Measurements from ENCODE around the gene BUB3. TPM values are rescaled to one million over a fixed set of nuclear protein-coding genes. Genes with fewer than 3 reads are reported as not detected.

Gene BUB3
- total RNA-seq, 2 donors from 2014 or later = 77.6 to 112 TPM

DNA sequence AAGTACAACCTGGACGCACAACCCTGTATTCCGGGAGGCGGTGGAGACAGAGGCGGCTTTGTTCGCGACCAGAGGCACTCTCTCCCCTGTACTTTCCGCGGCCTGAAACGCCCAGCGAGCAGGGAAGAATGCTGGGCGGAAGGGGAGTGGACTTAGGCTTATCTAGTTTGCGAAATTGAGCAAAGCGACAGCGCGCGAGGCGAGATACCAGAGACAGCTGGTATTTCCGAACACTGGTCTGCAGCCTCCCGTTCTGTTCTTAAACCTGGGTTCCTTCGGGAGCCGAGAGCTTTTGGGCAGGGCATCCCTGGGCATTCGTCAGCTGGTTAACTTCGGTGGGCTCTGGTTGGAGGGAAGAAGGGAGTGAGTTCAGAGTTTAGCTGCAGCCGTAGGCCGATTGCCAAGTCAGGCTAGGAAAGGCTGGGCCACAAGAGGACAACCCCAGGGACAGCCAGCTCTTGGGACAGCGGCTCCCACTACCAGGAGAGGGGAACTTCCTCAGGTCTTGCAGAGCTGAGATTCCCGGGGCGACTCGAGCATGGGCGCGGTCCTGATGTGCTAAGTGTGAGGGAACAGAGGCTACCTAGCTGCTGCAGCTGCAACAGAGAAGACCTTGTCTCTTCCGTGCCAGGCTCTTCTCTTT lies 14.6 kb upstream of the BUB3 start:
- DNase-seq = peak; percentile 47
- Histone ChIP-seq H3K9me3 (no peaks in the 10 kb centered on the region), H3K4me1 (peaks cover 8% of the 10 kb centered on the region), H3K36me3 (no peaks in the 10 kb centered on the region), H3K27ac (no peak overlapping the region), H3K27me3 (peaks cover 99% of the 10 kb centered on the region), H3K4me3 (no peak overlapping the region), H3K9ac (ENCODE audit: low read depth in 2 of 2, low read length in 2 of 2) (no peak overlapping the region)
- intact Hi-C loops (cut with DNase I) = no loop called here
- TF ChIP-seq, protein P1, sequence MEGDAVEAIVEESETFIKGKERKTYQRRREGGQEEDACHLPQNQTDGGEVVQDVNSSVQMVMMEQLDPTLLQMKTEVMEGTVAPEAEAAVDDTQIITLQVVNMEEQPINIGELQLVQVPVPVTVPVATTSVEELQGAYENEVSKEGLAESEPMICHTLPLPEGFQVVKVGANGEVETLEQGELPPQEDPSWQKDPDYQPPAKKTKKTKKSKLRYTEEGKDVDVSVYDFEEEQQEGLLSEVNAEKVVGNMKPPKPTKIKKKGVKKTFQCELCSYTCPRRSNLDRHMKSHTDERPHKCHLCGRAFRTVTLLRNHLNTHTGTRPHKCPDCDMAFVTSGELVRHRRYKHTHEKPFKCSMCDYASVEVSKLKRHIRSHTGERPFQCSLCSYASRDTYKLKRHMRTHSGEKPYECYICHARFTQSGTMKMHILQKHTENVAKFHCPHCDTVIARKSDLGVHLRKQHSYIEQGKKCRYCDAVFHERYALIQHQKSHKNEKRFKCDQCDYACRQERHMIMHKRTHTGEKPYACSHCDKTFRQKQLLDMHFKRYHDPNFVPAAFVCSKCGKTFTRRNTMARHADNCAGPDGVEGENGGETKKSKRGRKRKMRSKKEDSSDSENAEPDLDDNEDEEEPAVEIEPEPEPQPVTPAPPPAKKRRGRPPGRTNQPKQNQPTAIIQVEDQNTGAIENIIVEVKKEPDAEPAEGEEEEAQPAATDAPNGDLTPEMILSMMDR (IDR thresholded peaks at IDR 0.05) = no peak

DNA sequence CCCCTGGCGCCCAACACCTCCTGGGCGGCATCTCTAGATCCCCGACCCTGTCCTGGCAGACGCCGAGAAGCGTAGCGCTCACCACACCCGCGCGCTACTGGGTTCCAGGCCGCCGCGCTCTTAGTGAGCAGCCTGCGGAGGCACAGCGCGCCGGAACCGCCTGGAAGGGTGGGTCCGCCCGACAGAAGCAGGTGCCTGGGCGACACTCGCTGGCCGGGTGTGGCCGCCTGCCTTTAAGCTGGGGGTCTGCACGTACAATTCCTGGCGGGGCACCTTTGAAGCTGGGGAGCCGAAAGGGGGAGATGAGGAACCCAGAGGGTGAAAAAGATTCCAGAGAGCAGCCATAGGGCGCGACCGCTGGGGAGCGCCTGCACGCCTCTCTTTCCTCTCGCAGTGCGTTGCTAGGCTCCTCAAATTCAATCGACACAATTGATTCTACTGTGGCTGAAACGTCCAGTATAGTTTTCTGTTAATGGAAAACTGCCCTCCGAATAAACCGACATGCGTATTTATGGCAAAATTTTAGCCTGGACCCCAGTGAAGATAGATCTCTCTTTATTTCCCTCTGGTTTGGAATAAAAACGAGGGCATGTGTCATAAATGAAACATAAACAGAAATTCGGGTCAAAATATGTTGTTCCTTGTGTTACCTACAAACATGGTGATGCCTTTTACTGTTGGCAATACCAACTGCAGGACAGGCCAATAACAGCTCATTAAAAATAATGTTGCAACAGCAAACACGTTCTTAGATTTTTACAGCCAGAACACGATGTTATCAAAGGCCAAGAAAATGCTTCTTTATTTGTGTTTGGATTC lies 13.8 kb upstream of the BUB3 start:
- Histone ChIP-seq H3K9me3 (no peaks in the 10 kb centered on the region), H3K36me3 (no peaks in the 10 kb centered on the region), H3K4me3 (no peak overlapping the region), H3K9ac (ENCODE audit: low read depth in 2 of 2, low read length in 2 of 2) (no peak overlapping the region), H3K4me1 (peaks cover 3% of the 10 kb centered on the region), H3K27ac (no peak overlapping the region), H3K27me3 (peaks cover 99% of the 10 kb centered on the region)
- TF ChIP-seq, protein P1 (IDR thresholded peaks at IDR 0.05) = no peak
- no peak for DNase-seq
- intact Hi-C loops (cut with DNase I) = no loop called here

DNA sequence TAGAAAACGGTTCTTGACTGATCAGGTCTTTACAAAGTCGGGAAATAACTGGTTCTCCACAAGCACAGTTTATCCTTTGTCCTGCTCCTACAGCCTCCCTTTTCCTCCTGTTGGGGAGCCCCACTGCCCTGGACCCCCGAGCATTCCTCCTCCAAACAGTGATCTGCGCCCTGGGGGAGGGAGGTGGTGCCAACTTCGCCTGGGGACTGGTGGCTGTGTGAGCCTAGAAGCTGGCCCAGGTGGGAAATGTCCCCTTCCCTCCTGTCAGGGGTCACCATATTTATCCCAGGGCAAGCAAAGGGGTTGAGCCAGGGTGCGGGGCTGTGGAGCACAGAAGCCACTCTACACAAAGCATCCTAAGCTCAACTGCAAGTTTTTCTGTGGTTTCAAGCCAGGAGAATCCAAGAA lies 13.2 kb upstream of the BUB3 start:
- Histone ChIP-seq H3K36me3 (no peaks in the 10 kb centered on the region), H3K4me3 (no peak overlapping the region), H3K9ac (ENCODE audit: low read depth in 2 of 2, low read length in 2 of 2) (no peak overlapping the region), H3K4me1 (no peaks in the 10 kb centered on the region), H3K27ac (no peak overlapping the region), H3K9me3 (no peaks in the 10 kb centered on the region), H3K27me3 (peaks cover 99% of the 10 kb centered on the region)
- TF ChIP-seq, protein P1 (IDR thresholded peaks at IDR 0.05) = no peak
- DNase-seq = no peak
- intact Hi-C loops (cut with DNase I) = no loop called here

DNA sequence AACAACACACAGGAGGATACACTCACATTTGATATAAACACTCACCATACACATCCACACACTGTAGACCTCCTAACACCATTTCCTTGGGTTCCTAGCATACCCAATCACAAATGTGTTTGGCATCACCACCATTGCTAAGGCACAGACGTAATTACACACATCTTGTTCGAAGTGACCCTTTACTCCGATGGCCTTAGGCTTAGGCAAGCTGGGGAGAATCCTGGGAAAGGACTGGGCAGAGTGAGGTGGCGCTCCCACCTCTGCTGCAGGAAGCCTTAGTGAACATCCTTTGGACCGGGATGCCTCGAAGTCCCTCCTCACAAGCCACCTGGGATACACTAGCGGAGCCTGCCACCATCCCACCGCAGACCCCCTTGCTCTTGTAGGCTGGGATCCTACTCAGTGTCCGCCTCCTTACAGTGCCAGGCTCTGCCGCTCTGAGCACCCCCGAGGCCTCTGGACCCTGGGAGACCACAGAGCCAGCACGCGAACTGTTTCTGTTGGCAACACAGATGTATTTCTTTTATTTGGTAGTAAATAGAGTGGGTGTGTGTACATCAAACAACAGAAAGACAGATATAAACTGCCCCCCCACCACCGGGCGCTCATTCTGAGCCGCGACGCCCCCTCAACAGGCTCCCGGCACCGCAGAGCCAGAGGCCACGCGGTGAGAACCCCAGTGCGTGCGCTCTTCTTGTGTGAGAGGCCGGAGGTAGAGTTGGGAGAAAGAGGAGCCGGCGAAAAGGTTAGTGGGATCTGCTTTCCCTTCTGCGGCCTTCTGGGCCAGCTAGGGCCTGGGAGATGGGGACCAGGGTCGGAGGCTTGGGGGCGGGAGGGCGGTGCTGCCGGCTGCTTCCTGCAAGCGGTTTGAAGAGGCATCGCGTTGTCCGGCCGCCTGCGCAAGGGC lies 12.2 kb upstream of the BUB3 start:
- Histone ChIP-seq H3K9ac (ENCODE audit: low read depth in 2 of 2, low read length in 2 of 2) (no peak overlapping the region), H3K9me3 (no peaks in the 10 kb centered on the region), H3K27ac (no peak overlapping the region), H3K36me3 (no peaks in the 10 kb centered on the region), H3K4me3 (no peak overlapping the region), H3K27me3 (peaks cover 99% of the 10 kb centered on the region), H3K4me1 (no peaks in the 10 kb centered on the region)
- intact Hi-C loops (cut with DNase I) = no loop called here
- TF ChIP-seq, protein P1 (IDR thresholded peaks at IDR 0.05) = no peak
- DNase-seq = no peak

- Histone ChIP-seq H3K9me3 (no peaks in the 10 kb centered on the region), H3K27ac (no peak overlapping the region), H3K9ac (ENCODE audit: low read depth in 2 of 2, low read length in 2 of 2) (no peak overlapping the region), H3K4me3 (no peak overlapping the region), H3K4me1 (peaks cover under 1% of the 10 kb centered on the region), H3K36me3 (no peaks in the 10 kb centered on the region), H3K27me3 (peaks cover 99% of the 10 kb centered on the region)
- no peak for DNase-seq
- TF ChIP-seq, protein P1 (IDR thresholded peaks at IDR 0.05) = no peak
- intact Hi-C loops (cut with DNase I) = no loop called here
Observed at GRCh38 chr10:123142701-123143161, 11.5 kb upstream of the BUB3 start.

Measured in colonic mucosa (tissue), 4 donors.